RPMI7951 (cell line): ENCODE measurements around the gene MAB21L4. TPM values are rescaled to one million over a fixed set of nuclear protein-coding genes. Genes with fewer than 3 reads are reported as not detected.

ENCODE experiments used
- DNase-seq: peaks from one replicate; pipeline ENCODE4 v3.0.0-alpha.2; 2012; ENCODE audit warnings: low read depth
- total RNA-seq: library from RNA; depleted of rRNA; stranded (reverse); fragments of >200 nt; shearing (Covaris generic); gene quantifications from 2 replicates; pipeline ENCODE4 v1.2.3, GENCODE V29; 2014; rRNA removed

Gene MAB21L4
- total RNA-seq, 1 experiment from 2014 or later = not detected

GRCh38 chr2:240836781-240837467 lies 59.0 kb downstream of the MAB21L4 start:
- DNase-seq = peak; percentile 79

Other genes starting within 250 kb of the MAB21L4 start
- not detected in 2 replicates for gene AQP12B, start 213.3 kb downstream of the MAB21L4 start, total RNA-seq
- gene AQP12A, start 204.3 kb downstream of the MAB21L4 start, total RNA-seq = not detected in 2 replicates
- gene KIF1A, start 75.9 kb downstream of the MAB21L4 start, total RNA-seq = 0.36 TPM in 1 of 2 replicates, not detected in the other
- 0.10 and 0.24 TPM in 2 replicates for gene AGXT, start 27.3 kb downstream of the MAB21L4 start, total RNA-seq
- gene CROCC2, start 10.2 kb upstream of the MAB21L4 start, total RNA-seq = 0.12 TPM in 1 of 2 replicates, not detected in the other
- gene SNED1, start 102.5 kb upstream of the MAB21L4 start, total RNA-seq = 63.7 and 65.5 TPM in 2 replicates
- 23.9 and 30.8 TPM in 2 replicates for gene MTERF4, start 206.1 kb upstream of the MAB21L4 start, total RNA-seq